Measurements from ENCODE around the gene FOXE1.

FOXE1 gene

DNA sequence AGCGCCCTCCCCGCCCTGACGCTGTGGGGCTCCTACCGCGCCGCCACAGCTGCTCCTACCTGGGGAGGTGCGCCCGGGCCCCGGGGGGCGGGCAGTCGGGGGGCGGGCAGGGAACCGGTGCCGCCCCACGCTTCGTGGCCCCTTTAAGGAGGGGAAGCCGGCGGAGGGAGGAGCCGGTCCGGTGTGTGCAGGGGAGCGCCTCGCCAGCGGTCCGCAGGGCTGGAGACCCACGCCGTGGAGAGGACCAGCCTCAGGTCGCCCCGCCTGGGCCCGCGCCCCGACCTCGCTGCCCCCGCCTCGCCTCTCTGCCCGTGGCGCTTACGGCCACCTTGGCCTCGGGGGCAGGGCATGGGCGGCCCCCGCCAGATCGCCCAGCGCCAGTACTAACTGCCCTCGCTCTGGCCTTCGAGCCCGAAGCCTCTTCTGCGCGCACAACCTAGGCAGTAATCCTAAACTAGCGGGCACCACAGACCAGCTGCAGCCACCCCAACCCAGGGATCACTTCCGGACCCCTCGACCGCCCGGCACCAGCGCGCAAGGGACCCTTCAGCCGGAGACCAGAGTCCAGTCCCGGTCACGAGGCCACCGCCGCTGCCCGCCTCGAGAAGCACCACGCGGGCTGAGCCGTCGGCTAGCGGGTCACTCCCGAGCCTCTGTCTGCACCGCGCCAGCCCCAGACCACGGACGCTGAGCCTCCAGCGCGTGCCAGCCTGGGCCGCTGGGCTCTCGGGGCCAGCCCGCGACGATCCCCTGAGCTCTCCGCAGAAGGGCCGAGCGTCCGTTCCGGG is at the start of gene FOXE1:
Gene FOXE1 (plus strand): TSS at position 171 of the 788 bp plus-strand sequence. CDS start 689 bp downstream, outside the sequence.
- no peak for DNase-seq (ENCODE audit: low read depth in 3 of 3)

DNA sequence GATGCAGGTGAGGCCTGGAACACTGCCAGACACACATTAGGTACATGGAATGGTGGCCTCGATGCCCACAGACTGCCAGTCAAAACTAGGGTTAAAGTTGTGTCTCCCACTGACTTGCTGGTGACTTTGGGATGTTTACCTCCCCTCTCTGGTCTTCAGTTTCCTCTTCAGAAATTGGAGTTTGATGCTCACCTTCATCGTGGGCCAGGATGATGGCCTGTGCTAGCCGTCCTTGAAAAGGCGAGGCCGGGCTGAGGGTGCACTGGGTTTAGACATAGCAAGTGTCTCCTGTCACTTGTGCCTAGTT is 49.0 kb upstream of the FOXE1 start:
- DNase-seq (ENCODE audit: low read depth in 3 of 3), result no peak

DNA sequence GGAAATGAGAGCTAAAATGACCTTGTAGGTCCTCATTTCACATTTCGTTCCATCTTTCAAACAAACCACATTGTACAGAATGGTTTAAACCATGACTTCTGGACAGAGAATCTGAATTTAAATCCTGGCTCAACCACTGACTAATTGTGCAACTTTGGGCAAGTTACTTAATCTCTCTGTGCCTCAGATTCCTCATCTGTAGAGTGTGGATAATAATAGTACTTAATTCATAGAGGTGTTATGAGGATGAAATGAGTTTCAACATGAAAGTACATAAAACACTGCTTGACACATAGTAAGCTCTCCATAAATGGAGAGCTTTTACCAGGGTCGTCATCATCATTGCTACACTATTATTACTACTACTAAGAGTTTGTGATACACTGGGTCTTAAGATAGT is 46.3 kb upstream of the FOXE1 start:
- no peak for DNase-seq (ENCODE audit: low read depth in 3 of 3)

- no peak for DNase-seq (ENCODE audit: low read depth in 3 of 3)
Measured at GRCh38 chr9:97807681-97808080, 45.3 kb upstream of the FOXE1 start.

DNA sequence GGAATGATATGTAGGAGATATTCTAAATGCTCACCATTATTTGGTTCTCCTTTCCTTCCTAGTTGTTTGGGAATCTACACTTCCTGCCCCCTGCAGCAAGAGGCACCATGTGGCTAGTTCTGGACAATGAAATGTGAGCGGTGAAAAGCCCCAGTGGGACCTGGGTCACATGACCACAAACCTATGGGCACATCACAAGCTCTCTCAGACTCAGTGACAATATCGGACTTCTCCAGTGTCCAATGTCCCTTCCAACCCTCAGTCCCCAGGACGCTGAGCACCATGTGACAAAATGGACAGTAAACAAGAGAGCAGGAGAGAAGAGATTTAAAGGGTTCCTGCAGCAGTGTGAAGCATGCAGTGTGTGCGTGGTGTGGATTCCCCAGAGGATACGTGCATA is 44.6 kb upstream of the FOXE1 start:
- DNase-seq (ENCODE audit: low read depth in 3 of 3), result no peak

DNA sequence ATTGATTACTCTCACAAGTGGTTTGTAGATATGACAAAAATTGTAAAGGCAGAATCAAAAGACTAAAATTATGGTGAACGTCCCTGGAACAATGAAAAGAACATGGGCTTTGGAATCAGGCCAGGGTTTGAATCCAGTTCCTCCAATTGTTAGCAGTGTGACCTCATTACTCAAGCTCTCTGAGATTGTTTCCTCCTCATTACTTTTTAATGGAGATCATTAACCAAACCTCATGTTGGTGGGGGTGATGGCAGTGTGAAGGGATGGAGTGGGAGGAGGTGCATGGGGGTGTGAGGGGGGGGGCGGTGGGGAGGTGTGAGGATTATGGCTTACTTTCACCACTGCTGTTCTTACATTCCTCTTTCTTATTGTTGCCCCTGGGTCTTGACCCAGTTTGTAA is 44.1 kb upstream of the FOXE1 start:
- no peak for DNase-seq (ENCODE audit: low read depth in 3 of 3)

- DNase-seq (ENCODE audit: low read depth in 3 of 3), result no peak
Measured at GRCh38 chr9:97809666-97810344, 43.2 kb upstream of the FOXE1 start.

- no peak for DNase-seq (ENCODE audit: low read depth in 3 of 3)
Measured at GRCh38 chr9:97811533-97812246, 41.3 kb upstream of the FOXE1 start.

DNA sequence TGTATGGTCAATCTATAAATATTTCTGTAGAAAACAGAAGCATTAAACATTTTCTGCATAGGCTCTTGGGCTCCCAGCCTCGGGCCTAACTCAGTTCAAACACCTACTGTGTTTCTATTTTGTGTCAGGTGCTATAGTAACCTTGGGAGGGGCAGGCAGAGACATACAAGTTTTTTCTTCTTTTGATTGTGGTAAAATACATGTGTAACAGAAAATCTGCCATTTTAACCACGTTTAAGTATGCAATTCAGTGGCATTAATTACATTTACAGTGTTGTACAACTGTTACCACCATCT is 40.8 kb upstream of the FOXE1 start:
- no peak for DNase-seq (ENCODE audit: low read depth in 3 of 3)

GRCh38 chr9:97813072-97813471 is 40.0 kb upstream of the FOXE1 start:
- DNase-seq (ENCODE audit: low read depth in 3 of 3), result no peak

- no peak for DNase-seq (ENCODE audit: low read depth in 3 of 3)
Measured at GRCh38 chr9:97819735-97820134, 33.3 kb upstream of the FOXE1 start.

DNA sequence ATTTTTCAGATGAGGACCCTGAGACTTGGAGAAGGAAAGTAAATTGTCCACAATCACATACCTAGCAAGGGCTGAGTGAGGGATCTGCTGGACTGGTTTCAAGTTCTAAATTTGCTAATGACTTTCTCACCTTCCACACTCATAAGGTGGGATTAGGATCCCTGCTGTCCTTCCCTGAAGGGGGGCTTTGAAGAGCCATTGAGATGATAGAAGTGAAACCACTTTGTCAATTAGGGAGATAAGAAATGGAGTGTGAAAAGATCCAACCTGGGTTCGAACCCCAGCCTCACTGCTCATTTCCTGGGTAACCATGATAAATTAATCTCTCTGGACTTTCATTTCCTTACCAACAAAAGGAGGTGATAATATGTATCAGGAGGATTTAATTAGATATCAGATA is 32.7 kb upstream of the FOXE1 start:
- no peak for DNase-seq (ENCODE audit: low read depth in 3 of 3)

- DNase-seq (ENCODE audit: low read depth in 3 of 3), result no peak
Measured at GRCh38 chr9:97830884-97831829, 21.9 kb upstream of the FOXE1 start.

DNA sequence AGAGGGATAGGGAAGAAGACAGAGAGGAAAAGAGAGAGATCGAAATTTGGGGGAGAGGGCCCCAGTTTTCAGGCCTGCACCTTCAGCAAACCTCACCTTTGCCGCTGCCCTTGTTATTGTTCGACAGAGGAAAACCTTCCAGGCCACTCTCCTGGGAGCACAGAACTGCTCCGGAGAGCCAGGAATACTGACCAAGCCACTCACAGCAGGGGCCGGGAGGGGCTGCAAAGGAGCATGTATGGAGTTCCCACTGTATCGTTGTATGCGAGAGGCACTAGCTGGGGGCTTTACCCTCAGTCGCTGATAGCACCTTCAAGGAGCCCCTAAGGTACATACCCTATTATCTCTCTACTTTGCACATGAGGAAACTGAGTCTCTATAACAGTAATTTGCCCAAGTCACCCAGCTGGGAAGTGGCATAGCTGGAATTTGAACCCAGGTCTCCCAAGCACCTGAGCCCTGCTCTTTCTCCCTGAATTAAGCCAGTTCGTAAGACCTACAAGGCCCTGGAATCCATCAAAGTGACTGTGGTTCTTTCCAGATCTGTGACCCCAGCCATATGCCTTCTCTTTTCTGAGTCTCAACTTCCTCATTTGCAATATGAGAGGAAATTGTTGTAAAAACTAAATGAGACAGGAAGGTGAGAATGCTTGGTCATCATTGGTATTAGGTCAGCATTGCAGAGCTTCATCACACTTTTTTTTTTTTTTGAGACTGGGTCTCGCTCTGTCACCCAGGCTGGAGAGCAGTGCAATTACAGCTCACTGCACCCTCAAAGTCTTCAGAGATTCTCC is 21.0 kb upstream of the FOXE1 start:
- DNase-seq (ENCODE audit: low read depth in 3 of 3), result no peak

DNA sequence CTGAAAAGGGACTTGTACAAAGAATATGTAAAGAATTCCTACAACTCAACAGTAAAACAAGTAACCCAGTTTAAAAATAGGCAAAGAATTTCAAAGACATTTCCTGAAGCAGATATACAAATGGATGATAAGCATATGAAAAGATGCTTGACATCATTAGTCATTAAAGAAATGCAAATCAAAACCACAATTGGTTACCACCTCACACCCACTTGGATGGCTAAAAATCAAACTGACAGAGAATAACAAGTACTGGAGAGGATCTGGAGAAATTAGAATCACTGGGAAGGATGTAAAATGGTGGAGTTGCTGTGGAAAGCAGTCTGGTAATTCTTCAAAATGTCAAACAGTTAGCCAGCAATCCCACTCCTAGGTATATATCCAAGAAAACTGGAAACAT is 12.5 kb upstream of the FOXE1 start:
- DNase-seq (ENCODE audit: low read depth in 3 of 3), result no peak

GRCh38 chr9:97842960-97843359 is 10.1 kb upstream of the FOXE1 start:
- no peak for DNase-seq (ENCODE audit: low read depth in 3 of 3)

- no peak for DNase-seq (ENCODE audit: low read depth in 3 of 3)
Measured at GRCh38 chr9:97845130-97845529, 7.9 kb upstream of the FOXE1 start.

- DNase-seq (ENCODE audit: low read depth in 3 of 3), result no peak
Measured at GRCh38 chr9:97845763-97846162, 7.3 kb upstream of the FOXE1 start.

GRCh38 chr9:97846347-97846746 is 6.7 kb upstream of the FOXE1 start:
- DNase-seq (ENCODE audit: low read depth in 3 of 3), result no peak

GRCh38 chr9:97847474-97848214 is 5.4 kb upstream of the FOXE1 start:
- DNase-seq (ENCODE audit: low read depth in 3 of 3), result no peak

DNA sequence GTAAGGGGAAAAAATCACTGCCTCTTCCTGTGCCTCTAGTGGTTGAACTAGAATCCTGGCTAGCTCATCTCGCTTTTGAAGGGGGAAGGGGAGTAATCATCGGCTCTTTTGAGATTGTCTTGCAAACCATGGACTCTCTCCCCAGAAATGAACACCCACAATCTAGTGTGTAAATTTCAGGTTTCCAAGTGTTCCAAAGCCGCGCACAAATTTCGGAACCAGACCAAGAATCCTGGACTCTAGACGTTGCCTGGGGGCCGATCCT is 4.9 kb upstream of the FOXE1 start:
- no peak for DNase-seq (ENCODE audit: low read depth in 3 of 3)
